HG02759 (cell line): ENCODE data around the gene NUDT14.

Experiments
- ATAC-seq: cut with Tn5 transposase; IDR thresholded peaks from one replicate; pipeline ENCODE4 v1.9.1; 2021; ENCODE audit warnings: mild to moderate bottlenecking, moderate library complexity; ENCODE audit not compliant: unreplicated experiment

The NUDT14 gene

GRCh38 chr14:105180592-105181548 lies at the start of gene NUDT14:
NUDT14 (minus strand) TSS chr14:105181312; CDS start chr14:105181209, 103 bp downstream.
- ATAC-seq, result peak; percentile 81

DNA sequence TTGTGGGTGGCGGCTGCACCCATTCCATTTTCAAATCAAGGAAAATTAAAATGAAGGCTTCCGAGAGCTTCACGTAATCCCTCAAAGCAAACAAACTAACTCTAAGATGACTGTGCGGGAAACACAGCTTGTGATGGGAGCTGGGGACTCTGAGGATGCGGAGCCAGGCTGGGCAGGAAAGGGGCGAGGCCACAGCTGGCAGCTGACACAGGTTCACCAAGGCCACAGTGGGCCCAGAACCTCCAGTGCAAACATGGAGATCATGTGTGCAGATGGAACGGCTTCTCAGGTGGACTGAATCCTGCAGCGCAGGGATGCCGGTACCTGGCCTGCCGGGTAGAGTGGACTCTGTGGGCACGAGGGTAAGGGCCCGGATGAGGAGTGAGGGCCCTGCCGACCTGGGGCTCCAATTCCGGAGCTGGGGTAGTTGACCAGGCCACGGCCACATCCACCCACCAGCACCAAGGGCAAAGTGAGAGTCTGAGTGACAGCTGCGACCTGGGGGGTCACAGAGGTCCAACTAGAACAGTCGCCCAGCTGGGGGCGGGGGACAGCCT lies 48.1 kb upstream of the NUDT14 start:
- no peak for ATAC-seq

DNA sequence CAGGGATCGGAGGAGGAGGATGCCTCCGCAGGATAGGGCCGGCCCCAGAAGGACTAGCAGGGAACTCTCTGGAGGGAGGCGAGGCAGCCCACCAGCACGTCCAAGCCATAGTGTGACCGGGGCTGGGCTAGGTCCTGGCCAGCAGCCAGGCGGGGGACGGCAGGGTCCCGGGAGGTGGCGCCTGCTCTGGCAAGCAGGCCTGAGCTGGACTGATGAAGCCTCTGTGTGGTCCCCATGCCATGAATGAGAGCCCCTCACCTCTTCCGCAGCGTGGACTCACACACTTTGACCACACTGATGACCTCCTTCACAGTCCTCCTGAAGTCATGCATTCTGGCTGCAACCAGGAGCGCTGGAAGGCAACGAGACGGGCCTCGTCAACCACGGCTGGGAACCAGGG lies 47.5 kb upstream of the NUDT14 start:
- no peak for ATAC-seq

- no peak for ATAC-seq
Measured at GRCh38 chr14:105227346-105227745, 46.2 kb upstream of the NUDT14 start.

DNA sequence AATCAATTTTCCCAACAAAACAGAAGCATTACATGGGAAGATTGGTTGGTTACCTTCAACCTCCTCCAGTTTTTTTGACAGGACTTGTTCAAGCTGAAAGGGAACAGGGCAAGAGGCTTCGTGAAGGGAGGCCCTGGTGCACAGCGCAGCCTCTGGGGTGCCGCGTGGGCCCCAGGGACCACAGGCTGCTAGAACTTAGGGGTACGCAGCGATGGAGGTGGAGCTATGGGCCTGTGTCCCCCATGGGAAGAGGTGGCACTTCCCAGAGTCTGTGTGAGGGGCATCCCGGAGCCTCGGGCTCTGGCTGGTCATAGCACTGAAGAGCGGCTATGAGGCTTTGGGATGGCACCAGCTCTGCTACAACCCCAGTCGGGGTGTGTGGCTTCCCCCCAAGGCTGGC lies 45.1 kb upstream of the NUDT14 start:
- no peak for ATAC-seq

- ATAC-seq, result no peak
Measured at GRCh38 chr14:105224845-105225570, 43.9 kb upstream of the NUDT14 start.

GRCh38 chr14:105223770-105224544 lies 42.8 kb upstream of the NUDT14 start:
- no peak for ATAC-seq

DNA sequence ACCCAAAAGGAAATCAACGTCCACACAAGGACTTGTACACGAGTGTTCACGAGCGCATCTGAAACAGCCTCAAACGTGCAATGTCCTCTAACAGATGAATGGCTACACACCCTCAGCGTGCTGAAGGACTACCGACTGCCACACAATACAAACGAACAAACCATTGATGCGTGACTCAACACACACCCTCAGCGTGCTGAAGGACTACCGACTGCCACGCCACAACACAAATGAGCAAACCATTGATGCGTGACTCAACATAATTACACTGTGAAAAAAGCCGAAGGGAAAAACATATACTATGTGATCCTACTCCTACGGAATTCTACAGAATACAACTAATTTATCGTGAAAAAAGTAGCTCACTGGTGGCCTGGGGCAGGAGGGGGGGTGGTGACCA lies 42.1 kb upstream of the NUDT14 start:
- ATAC-seq, result no peak

DNA sequence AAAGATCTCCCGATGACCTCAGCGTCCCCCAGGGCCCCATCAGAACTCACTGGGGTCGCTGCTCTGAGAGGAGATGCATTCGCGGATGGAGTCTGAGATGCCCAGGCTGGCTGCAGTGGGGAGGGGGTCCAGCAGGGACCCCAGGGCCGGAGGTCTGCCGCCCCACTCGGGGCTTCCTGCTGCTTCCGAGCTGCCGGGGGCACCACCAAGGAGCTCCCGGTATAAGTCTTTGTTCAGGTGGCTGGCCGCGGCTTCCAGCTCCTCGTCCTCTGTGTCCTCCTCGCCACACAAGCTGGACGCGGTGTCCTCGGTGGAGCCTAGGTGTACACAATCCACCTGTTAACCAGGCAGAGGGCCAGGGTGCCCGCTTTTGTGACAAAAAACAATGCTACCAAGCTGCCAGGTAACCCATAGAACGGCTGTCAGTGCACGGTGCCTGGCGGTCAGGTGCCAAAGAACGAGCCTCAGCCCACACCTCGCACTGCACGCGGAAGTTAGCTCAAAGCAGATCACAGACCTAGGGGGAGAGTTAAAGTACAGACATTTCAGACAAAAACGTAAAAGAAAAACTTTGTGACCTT lies 40.6 kb upstream of the NUDT14 start:
- no peak for ATAC-seq

- no peak for ATAC-seq
Measured at GRCh38 chr14:105220699-105221597, 39.8 kb upstream of the NUDT14 start.

DNA sequence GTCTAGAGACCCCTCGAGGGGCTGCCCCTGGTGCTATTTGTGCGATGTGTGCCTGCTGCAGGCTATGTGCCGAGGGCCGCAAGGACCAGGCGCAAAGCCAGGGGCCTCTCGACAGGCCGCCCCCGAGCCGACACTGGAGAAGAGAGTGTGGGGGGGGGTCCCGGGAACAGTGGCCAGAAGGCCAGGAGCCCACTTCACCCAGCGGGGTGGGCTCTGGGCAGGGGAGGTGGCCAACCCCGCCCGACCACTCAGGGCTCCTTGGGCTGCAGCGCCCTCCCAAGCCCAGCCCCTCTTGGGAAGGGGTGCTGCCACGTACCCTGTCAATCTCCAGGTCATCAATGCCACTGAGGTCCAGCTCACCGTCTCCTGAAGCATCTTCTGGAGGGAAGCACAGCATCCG lies 38.6 kb upstream of the NUDT14 start:
- no peak for ATAC-seq

DNA sequence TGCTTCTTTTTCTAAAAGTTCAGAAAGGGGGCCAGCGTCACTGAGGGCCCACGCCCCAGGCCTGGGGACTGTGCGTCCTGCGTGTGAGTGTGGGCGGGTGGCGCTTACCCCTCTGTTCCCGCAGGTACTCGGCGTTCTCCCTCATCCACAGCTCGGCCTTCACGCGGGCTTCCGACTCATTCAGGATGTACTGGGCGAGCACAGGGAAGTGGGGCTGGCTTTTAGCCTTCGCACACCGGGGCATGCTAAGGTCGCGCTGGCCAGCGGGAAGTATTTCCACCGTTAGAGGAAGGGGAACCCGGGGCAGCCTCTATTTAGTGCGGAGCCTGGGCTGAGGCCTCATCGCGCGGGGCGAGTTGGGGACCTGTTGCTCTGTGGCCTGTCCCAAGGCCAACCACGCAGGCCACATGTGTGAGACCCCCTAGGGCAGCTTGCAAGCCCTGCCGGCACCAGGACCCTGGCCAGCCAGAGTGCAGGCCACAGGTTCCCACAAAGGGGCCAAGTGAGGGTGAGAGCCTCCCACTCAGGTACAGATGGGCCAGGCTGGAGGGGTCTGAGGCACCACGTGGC lies 38.0 kb upstream of the NUDT14 start:
- no peak for ATAC-seq

DNA sequence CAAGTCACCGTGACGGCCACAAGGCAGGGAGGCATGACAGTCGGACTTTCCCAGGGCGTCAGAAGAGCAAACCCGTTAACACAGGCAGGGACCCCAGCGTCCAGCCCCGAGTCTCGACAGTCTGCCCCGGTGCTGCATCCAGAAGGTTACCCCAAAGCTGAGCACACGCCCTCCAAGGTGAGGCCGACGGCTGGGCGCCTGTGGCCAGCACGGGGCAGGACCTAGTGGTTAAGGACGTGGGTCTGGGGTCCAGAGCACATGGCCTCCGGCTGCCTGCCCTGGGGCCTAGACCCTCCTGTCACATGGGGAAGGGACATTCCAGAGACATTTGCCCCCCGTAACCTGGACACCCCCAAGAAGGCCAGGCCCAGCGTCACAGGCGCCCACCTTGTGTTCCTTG lies 37.5 kb upstream of the NUDT14 start:
- ATAC-seq, result no peak

GRCh38 chr14:105217774-105218173 lies 36.7 kb upstream of the NUDT14 start:
- no peak for ATAC-seq

GRCh38 chr14:105216490-105217247 lies 35.6 kb upstream of the NUDT14 start:
- no peak for ATAC-seq

DNA sequence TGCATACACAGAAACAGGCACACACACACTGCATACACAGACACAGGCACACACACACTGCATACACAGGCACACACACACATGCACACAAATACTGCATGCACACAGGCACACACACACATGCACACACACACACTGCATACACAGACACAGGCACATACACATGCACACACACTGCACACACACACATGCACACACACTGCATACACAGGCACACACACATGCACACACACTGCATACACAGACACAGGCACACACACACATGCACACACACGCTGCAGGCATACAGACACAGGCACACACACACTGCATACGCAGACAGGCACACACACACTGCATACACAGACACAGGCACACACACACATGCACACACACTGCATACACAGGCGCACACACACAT lies 34.5 kb upstream of the NUDT14 start:
- ATAC-seq, result no peak

GRCh38 chr14:105214324-105214915 lies 33.3 kb upstream of the NUDT14 start:
- ATAC-seq, result no peak

GRCh38 chr14:105213361-105213760 lies 32.2 kb upstream of the NUDT14 start:
- no peak for ATAC-seq
